HG03457 (cell line): ENCODE results near the gene ANKRA2.

ENCODE experiments used
- ATAC-seq: cut with Tn5 transposase; IDR thresholded peaks from one replicate; pipeline ENCODE4 v1.9.1; 2021; ENCODE audit warnings: moderate number of reproducible peaks; ENCODE audit not compliant: unreplicated experiment

The ANKRA2 gene, protein sequence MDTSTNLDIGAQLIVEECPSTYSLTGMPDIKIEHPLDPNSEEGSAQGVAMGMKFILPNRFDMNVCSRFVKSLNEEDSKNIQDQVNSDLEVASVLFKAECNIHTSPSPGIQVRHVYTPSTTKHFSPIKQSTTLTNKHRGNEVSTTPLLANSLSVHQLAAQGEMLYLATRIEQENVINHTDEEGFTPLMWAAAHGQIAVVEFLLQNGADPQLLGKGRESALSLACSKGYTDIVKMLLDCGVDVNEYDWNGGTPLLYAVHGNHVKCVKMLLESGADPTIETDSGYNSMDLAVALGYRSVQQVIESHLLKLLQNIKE

GRCh38 chr5:73565139-73565968, at the start of gene ANKRA2, which contains the start of gene UTP15:
Gene ANKRA2 (minus strand): TSS chr5:73565639. CDS start chr5:73562881, 2,758 bp downstream.
Gene UTP15 (plus strand): TSS chr5:73565743. CDS start chr5:73567345, 1,602 bp downstream.
- ATAC-seq, result peak; percentile 76

DNA sequence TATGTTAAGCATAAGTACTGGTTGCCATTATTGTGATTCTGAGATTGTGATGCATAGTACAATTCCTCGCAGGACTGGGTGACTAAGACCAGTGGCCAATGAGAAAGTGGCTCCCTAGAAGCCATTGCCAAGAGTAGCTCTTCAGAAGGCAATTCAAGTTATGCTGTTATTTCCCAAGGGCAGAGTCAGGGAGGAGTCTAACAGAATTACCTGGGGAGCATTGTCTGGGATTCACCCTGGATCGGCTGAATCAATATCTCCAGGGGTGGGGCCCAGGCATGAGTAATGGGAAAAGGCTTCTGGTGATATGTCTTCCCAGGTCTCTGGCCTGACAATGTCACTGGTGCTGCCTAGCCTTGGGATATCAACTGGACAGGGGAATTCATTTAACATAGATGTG, 49.6 kb upstream of the ANKRA2 start:
- no peak for ATAC-seq

DNA sequence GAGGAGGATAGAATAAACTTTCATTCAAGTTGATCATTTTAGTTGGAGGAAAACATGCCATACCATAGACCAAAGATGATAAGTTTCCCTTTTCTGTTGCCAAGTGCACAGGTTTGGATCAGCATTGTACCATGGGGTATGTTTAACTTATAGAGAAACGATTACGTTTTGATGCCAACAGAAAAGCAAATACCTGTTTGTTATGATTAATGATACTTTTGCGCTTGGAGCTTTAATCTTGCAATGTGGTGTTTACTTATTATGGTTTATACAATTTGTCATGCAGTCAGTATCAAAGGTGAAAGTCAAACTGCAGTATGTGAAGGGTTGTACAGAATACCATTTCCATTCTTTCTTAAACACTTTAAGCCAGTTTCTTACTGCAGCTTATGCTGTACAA, 47.4 kb upstream of the ANKRA2 start:
- ATAC-seq, result no peak

- ATAC-seq, result no peak
These were observed 41.8 kb upstream of the ANKRA2 start for GRCh38 chr5:73607228-73607627.

DNA sequence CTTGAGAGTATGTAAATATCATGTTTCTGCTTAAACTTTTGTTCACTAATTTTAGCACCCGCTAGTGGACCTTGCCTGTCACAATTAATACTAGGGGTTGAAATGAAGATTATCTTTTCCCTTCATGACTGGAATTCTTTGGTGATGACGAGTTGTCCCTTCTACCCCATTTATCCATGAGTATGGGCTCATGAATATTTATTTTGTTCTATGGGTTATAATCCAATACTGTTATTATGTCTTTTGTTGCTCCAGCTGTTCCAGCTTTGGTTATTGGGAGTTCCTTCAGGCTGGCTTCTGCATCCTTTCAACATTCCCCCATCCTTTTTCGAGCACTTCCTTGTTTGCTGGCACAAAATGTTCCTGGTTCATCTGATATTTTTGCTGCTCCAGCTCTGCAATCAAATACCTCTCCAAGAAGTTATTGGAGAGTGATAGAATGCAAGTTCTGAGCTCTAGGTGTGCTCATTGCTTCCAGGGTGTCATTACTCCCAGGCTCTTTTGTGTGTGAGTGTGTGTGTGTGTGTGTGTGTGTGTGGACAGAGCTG, 40.8 kb upstream of the ANKRA2 start:
- ATAC-seq, result no peak

DNA sequence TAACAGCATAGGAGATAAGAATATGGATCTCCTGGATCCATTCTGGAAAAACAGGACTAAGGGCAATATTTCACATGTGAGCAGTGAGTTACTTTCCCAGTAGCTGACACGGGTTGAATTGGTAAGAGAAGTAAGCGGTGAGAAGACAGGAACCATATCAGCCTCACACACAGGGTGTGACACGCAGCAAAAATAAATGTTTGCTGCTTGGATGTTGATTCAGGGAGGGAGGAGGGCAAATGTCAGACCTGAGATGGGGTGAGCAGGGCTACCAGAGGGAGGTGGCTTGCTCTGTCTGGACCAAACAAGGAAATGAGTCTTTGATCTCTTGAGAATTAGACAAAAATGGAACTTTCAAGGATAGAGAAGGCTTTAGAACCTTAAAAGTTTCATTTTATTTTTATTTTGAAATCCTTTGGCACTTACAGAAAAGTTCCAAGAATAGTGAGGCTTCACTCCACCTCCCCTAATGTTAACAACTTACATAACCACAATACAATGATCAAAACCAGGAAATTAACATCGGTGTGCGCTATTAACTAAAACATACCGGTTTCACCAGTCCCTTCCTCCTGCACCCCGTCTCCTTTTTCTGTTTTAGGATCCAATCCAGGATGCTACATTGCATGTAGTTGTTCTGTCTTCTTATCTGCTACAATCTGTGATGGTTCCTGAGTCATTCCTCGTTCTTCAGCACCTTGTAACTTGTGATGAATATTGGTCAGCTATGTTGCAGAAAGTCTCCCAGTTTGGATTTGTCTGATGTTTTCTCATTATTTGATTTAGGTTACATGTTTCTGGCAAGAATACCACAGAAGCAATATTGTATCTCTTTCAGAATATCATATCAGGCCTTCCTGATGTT, 40.0 kb upstream of the ANKRA2 start:
- no peak for ATAC-seq

GRCh38 chr5:73603998-73604397, 38.6 kb upstream of the ANKRA2 start:
- ATAC-seq, result no peak

DNA sequence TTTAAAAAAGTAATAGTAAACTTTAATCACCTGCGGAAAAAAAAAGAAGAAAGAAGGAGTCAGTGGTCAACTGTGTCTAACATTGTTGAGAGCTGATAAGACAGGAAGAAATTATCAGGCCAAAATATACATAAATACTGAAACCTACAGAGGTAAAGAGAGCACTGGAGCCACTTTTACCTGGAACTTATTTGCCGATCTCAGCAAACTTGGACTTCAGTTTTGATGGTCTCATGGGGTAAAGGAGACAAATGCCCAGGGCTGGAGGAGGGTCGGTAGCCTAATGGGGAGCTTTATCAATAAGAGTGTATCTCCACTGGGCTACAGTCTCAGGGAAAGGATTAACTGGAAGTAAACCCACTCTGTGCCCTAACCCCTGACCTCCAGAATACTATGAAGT, 33.9 kb upstream of the ANKRA2 start:
- ATAC-seq, result no peak

- ATAC-seq, result no peak
These were observed 31.4 kb upstream of the ANKRA2 start for GRCh38 chr5:73596705-73597328.

DNA sequence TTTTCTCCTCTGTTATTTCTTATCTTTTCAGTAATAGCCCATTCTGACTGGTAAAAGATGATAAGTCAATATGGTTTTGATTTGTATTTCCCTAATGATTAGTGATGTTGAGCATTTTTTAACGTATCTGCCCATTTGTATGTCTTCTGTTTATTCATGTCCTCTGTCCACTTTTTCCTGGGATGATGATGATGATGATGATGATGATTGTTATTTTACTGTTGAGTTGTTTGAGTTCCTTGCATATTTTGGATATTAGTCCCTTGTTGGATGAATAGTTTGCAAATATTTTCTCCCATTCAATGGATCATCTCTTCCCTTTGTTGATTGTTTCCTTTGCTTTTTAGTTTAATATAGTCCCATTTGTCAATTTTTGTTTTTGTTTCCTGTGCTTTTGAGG, 27.1 kb upstream of the ANKRA2 start:
- no peak for ATAC-seq

DNA sequence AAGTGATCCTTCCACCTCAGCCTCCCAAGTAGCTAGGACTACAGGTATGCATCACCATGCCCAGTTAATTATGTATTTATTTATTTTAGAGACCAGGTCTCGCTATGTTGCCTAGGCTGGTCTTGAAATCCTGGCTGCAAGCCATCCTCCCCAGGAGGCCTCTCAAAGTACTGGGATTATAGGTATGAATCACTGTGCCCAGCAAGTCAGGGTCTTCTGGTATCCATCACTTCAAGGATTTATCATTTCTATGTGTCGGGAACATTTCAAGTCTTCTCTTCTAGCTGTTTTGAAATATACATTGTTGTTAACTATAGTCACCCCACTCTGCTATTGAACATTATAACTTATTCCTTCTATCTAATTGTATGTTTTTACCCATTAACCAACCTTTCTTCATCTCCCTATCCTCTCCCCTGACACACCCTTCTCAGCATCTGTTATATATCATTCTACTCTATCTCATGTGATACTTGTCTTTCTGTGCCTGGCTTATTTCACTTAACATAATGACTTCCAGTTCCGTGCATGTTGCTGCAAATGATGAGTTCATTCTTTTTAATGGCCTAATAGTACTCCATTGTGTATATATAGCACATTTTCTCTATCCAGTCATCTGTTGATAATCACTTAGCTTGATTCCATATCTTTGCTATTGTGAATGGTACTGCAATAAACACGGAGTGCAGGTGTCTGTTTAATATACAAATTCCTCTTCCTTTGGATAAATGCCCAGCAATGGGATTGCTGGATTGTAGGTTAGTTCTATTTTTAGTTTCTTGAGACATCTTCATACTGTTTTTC, 26.5 kb upstream of the ANKRA2 start:
- no peak for ATAC-seq

DNA sequence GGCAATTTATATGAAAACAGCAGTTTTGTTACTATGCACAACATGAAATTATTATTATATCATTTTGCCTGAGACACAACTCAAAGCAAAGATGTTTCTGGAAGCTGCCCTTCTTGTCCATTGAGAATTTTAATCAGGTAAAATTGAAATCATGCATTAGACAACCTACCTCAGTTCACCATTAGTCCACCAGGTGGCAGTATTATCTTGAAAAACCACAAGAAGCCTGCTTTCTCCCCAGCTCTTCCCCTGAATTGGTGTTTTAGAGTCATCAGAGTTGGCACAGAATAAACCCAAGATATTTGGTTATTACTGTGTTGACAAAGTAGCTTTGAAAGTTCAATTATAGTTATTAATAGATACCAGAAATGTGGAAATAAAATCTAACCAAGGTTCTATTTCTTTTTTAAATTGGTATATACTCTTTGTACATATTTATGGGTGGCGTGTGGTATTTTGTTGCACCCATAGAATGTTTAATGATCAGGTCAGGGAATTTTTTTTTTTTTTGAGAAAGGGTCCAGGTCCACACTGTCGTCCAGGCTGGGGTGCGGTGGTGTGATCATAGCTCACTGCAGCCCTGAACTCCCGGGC, 25.8 kb upstream of the ANKRA2 start:
- ATAC-seq, result no peak

GRCh38 chr5:73587923-73588322, 22.5 kb upstream of the ANKRA2 start:
- ATAC-seq, result peak; percentile 60

GRCh38 chr5:73582285-73583145, 17.1 kb upstream of the ANKRA2 start:
- ATAC-seq, result no peak

DNA sequence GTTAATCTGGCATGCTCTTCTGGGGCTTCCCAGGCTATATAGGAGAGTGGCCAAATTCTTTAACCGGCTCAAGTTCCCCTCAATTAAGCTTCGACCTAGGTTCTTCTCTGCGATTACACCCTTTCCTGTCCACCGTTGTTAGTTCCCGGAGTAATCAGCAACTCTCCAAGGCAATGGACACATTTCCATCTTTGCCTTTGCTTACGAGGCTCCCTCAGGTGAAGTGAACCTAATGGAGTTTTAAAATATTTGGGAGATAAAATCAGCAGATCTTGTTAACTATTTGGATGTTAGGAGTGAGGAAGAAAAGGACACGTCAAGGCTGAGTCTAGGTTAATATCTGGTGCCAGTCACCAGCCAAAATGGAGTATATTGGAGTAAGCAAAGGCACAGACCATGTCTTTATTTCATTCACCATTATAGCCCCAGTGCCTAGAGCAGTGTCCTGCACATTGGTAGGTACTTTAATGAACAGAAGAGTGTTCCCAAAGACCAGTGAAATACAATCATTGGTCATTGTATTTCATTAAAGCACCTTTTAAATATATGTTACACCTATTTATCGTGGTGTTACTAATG, 619 bp upstream of the ANKRA2 start:
- ATAC-seq, result no peak

DNA sequence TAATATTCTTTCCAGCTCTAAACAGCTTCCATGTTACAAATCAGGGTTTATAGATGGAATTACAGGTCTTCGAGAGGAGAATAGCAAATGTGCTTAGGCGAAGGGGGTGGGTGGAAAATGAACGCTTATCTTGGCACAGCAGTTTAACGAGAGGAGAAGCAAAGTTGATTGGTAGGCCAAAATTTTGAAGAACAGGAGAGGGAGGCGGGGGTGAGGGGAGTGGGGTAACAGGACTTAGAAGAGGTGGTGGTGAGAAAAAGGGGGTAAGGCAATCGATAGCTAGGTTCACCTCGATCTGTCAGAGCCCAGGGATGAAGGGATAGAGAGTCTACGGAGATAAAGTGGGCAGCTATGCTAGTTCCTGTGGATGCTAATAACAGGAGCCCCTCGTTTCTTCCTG, 764 bp downstream of the ANKRA2 start:
- no peak for ATAC-seq

GRCh38 chr5:73564018-73564417, 1.4 kb downstream of the ANKRA2 start:
- ATAC-seq, result no peak

DNA sequence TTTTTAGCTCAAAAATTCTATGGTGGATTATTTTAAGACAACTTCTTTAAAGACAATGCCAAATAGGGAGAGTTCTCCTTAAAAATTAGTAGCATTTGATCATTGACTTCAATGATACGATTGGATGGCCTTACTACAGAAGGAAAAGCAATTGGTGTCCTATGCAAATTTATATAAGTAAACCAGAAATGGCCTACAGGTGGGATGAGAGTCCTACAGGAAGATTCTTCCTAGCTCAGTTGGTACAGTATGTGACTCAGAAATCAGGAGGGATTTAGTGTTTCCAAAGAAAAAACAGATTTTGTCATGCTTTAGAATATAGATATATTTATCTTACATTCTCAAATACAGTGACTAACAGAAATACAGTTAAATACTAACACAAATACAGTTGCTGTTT, 6.5 kb downstream of the ANKRA2 start:
- no peak for ATAC-seq
